ENCODE measurements around the gene PSTPIP1. TPM values are rescaled to one million over a fixed set of nuclear protein-coding genes. Genes with fewer than 3 reads are reported as not detected.

The PSTPIP1 gene
- total and polyA plus RNA-seq, 2 experiments from 2014 or later = not detected

DNA sequence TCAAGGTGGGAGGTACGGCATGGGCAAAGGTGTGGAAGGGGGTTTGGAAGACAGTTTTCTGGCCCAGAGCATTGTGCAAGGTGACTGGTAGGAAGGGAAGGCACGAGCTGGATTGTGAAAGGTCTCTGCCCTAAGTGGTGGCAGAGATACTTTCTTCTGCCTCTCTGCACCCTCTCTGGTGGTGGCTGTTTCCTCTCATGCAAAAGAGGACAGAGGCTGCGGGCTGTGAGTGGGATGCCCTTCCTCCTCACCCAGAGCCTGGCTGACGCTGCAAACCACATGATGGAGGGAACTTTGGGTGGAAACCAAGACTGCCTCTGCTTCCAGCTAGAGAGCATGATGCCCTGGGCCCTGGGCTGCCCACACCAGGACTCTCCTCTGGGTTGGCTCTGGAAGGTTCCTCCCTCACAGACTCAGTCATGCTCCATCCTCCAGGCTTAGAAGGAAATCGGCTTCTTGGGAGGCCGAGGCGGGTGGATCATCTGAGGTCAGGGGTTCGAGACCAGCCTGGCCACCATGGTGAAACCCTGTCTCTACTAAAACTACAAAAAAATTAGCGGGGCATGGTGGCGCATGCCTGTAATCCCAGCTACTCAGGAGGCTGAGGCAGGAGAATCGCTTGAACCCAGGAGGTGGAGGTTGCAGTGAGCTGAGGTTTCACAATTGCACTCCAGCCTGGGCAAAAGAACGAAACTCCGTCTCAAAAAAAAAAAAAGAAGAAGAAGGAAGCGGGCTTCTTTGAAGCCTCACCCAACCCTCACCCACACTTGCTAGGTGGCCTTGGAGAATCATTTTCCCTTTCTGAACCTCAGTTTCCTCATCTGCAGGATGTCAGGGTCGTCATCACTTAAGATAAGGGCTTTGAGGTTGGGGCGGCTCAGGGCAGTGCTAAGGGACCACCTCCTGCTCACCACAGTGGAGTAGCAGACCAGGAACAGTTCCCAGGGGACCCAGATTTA is 8.3 kb downstream of the PSTPIP1 start:
- no peak overlapping the region for H3K4me3 ChIP-seq
- no peaks in the 10 kb centered on the region for H3K36me3 ChIP-seq (replicated peaks; ENCODE audit: insufficient read depth, low read depth)
- H3K9me3 ChIP-seq (ENCODE audit: low read depth) = no peaks in the 10 kb centered on the region
- WGBS (ENCODE audit: low lambda C conversion rate, missing lambda C conversion rate) = 89% methylated on average over 16 of the region's 16 CpGs
- no peak overlapping the region for H2AFZ ChIP-seq
- no peak for DNase-seq (ENCODE audit: low spot score)
- no peaks in the 10 kb centered on the region for H3K9me2 ChIP-seq (replicated peaks; ENCODE audit: insufficient read depth)
- H3K27ac ChIP-seq = no peak overlapping the region
- H4K20me1 ChIP-seq (ENCODE audit: insufficient read depth, poor library complexity, severe bottlenecking) = no peaks in the 10 kb centered on the region
- no peaks in the 10 kb centered on the region for H3K79me2 ChIP-seq
- no peaks in the 10 kb centered on the region for H3K27me3 ChIP-seq
- no peaks in the 10 kb centered on the region for H3K4me1 ChIP-seq (ENCODE audit: insufficient read depth)
- no peak for TF ChIP-seq EZH2phosphoT487 (IDR thresholded peaks at IDR 0.05; ENCODE audit: low read depth, severe bottlenecking, unreplicated experiment)
- TF ChIP-seq, protein P1, sequence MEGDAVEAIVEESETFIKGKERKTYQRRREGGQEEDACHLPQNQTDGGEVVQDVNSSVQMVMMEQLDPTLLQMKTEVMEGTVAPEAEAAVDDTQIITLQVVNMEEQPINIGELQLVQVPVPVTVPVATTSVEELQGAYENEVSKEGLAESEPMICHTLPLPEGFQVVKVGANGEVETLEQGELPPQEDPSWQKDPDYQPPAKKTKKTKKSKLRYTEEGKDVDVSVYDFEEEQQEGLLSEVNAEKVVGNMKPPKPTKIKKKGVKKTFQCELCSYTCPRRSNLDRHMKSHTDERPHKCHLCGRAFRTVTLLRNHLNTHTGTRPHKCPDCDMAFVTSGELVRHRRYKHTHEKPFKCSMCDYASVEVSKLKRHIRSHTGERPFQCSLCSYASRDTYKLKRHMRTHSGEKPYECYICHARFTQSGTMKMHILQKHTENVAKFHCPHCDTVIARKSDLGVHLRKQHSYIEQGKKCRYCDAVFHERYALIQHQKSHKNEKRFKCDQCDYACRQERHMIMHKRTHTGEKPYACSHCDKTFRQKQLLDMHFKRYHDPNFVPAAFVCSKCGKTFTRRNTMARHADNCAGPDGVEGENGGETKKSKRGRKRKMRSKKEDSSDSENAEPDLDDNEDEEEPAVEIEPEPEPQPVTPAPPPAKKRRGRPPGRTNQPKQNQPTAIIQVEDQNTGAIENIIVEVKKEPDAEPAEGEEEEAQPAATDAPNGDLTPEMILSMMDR (IDR thresholded peaks at IDR 0.05; ENCODE audit: poor library complexity) = no peak
- H3K4me2 ChIP-seq = no peak overlapping the region

DNA sequence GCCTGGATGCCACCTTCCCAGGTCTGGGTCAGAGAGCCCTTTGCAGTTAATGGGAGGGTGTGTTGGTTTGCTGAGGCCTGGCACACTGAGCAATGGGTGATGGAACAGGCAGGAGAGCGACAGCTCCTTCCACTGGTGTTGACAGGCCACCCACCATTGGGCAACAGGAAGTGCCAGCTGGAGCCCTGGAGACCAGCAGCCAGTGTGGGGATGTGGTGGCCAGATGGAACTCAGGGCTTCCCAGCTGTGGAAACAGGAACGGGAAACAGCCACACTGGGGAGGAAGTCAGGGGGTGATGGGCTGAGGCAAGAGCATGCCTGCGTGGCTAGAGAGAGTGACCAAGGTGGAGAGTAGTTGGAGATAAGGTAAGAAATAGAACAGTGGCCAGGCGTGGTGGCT is 9.3 kb downstream of the PSTPIP1 start:
- Histone ChIP-seq H3K27ac (no peak overlapping the region), H3K9me3 (ENCODE audit: low read depth) (no peaks in the 10 kb centered on the region), H3K79me2 (no peaks in the 10 kb centered on the region), H3K4me2 (no peak overlapping the region), H3K36me3 (replicated peaks; ENCODE audit: insufficient read depth, low read depth) (no peaks in the 10 kb centered on the region), H3K4me3 (no peak overlapping the region), H4K20me1 (ENCODE audit: insufficient read depth, poor library complexity, severe bottlenecking) (no peaks in the 10 kb centered on the region), H3K9me2 (replicated peaks; ENCODE audit: insufficient read depth) (no peaks in the 10 kb centered on the region), H2AFZ (no peak overlapping the region), H3K27me3 (no peaks in the 10 kb centered on the region), H3K4me1 (ENCODE audit: insufficient read depth) (no peaks in the 10 kb centered on the region)
- 95% methylated on average over 4 of the region's 4 CpGs for WGBS (ENCODE audit: low lambda C conversion rate, missing lambda C conversion rate)
- DNase-seq (ENCODE audit: low spot score) = no peak
- TF ChIP-seq EZH2phosphoT487 (IDR thresholded peaks at IDR 0.05; ENCODE audit: low read depth, severe bottlenecking, unreplicated experiment) = no peak
- TF ChIP-seq, protein P1 (IDR thresholded peaks at IDR 0.05; ENCODE audit: poor library complexity) = no peak
- no peak for TF ChIP-seq EZH2 (IDR thresholded peaks at IDR 0.05; ENCODE audit: borderline replicate concordance)

DNA sequence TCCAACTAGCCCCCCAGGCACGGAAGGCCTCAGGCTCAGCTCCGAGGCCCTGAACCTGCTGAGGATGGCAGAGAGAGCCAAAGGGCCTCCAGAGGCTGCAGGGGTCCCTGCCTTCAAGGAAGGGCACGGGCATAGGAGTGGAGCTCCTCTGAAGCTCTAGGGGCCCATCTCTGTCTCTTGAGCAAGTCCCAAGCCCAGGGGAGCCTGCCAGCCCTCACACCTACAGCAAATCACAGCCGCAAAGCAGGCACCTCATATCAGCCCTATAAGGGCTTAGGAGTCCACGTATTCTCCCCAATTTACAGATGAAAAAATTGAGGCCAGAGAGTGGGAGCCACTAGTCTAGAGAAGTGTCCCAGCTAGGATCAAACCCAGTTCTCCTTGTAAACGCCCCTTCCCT is 14.2 kb downstream of the PSTPIP1 start:
- TF ChIP-seq, protein P1 (IDR thresholded peaks at IDR 0.05; ENCODE audit: poor library complexity) = no peak
- TF ChIP-seq EZH2phosphoT487 (IDR thresholded peaks at IDR 0.05; ENCODE audit: low read depth, severe bottlenecking, unreplicated experiment) (no peak), EZH2 (IDR thresholded peaks at IDR 0.05; ENCODE audit: borderline replicate concordance) (no peak)
- Histone ChIP-seq H3K79me2 (no peaks in the 10 kb centered on the region), H2AFZ (no peak overlapping the region), H3K4me3 (no peak overlapping the region), H3K9me3 (ENCODE audit: low read depth) (no peaks in the 10 kb centered on the region), H3K27ac (no peak overlapping the region), H3K4me2 (no peak overlapping the region), H3K9me2 (replicated peaks; ENCODE audit: insufficient read depth) (no peaks in the 10 kb centered on the region), H3K36me3 (replicated peaks; ENCODE audit: insufficient read depth, low read depth) (no peaks in the 10 kb centered on the region), H4K20me1 (ENCODE audit: insufficient read depth, poor library complexity, severe bottlenecking) (no peaks in the 10 kb centered on the region), H3K27me3 (no peaks in the 10 kb centered on the region), H3K4me1 (ENCODE audit: insufficient read depth) (no peaks in the 10 kb centered on the region)
- 87% methylated on average over 6 of the region's 6 CpGs for WGBS (ENCODE audit: low lambda C conversion rate, missing lambda C conversion rate)
- no peak for DNase-seq (ENCODE audit: low spot score)
